ENCODE measurements around the gene IGSF3.

The IGSF3 gene

GRCh38 chr1:116686723-116687352 is 19.3 kb upstream of the IGSF3 start:
- no peak for DNase-seq

DNA sequence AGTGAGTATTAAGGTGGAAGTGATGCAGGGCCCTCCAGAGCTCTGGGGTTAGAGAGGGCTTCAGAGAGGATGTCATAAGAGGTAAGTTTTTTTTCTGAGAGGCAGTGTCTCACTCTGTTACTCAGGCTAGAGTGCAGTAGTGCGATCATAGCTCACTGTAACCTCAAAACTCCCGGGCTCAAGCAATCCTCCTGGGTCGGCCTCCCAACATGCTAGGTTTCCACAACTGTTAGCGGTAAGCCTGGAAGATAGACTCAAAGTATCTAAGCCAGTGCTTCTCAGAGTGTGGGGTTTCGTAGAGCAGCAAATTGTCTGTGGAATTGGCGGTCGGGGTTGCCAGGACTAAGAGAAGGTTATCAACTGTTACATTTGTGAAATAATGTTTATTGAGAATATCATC is 18.6 kb upstream of the IGSF3 start:
- DNase-seq, result no peak

GRCh38 chr1:116684575-116684974 is 17.0 kb upstream of the IGSF3 start:
- DNase-seq, result no peak

DNA sequence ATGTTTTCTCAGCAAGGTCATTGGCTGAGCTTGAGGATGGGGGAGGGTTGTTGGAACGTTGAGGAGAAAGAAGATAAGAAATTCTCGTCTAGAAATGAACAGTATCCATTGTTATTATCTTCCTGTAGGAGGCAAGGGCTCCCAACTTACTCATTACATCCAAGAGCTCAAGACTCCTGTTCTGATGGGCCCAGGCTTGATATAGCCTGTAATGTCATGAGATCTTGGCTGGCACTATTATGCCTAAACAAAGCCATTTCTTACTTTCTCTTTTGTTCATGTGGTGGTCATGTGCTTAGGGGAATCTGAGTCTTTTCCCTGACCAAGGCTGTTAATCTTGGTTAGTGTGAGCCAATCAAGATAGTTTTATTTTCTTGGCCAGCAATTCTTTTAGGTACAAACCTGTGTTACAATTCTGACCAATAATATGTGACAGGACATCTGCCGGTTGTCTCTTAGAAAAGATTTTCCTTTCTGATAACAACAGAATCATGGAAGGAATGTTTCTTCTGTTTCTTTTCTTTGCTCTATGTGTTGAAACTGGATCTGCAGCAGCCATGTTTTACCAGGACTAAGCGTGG is 15.2 kb upstream of the IGSF3 start:
- DNase-seq, result no peak

GRCh38 chr1:116681343-116681899 is 13.9 kb upstream of the IGSF3 start:
- DNase-seq, result no peak

GRCh38 chr1:116680752-116681151 is 13.2 kb upstream of the IGSF3 start:
- DNase-seq, result no peak

GRCh38 chr1:116679828-116680628 is 12.5 kb upstream of the IGSF3 start:
- DNase-seq, result no peak

- no peak for DNase-seq
These were observed 11.7 kb upstream of the IGSF3 start for GRCh38 chr1:116679091-116679827.

DNA sequence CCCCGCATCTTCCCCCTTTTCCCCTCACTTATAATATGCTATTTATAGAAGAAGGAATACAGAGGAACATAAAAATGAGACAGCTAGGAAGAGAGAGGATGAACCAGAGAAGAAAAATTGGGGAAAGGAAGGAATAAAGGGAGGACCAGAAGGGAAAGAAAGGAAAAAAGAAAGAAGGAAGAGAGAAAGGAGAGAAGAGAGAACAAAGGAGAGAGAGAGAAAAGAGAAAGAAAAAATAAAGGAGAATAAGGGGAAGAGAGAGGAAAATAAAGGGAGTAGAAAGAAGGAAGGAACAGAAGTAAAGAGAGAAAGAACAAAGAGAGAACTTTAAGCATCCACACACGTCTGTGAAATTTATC is 11.2 kb upstream of the IGSF3 start:
- DNase-seq, result no peak

DNA sequence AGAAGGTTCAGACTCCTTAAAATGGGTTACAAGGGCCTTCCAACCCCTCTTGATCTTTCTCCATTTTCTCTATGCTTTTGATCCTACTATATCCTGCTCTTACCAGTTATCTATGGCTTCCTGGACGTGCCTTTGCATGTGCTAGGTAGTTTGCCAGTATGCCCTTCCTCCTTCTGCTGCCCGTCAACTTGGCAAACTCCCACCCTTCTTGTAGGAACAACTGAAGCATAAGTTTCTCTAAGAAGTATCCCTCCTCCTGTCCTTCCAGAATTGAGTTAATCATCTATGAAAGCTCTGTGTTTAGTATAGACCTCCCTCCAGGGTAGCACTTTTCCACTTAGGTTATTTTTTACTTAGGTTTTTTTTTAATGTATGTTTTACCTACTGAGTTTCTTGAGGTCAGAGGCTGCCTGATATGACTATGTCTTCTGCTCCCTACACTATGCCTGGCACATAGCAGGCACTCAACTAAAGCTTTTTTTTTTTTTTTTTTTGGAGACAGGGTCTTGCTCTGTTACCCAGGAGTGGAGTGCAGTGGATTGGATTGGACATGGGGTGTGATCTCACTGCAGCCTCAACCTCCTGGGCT is 10.0 kb upstream of the IGSF3 start:
- DNase-seq, result no peak

GRCh38 chr1:116676291-116676690 is 8.8 kb upstream of the IGSF3 start:
- no peak for DNase-seq

- DNase-seq, result no peak
These were observed 7.2 kb upstream of the IGSF3 start for GRCh38 chr1:116674751-116675150.

- no peak for DNase-seq
These were observed 6.5 kb upstream of the IGSF3 start for GRCh38 chr1:116674011-116674531.

- DNase-seq, result no peak
These were observed 4.4 kb upstream of the IGSF3 start for GRCh38 chr1:116671912-116672311.

GRCh38 chr1:116671072-116671760 is 3.7 kb upstream of the IGSF3 start:
- no peak for DNase-seq

DNA sequence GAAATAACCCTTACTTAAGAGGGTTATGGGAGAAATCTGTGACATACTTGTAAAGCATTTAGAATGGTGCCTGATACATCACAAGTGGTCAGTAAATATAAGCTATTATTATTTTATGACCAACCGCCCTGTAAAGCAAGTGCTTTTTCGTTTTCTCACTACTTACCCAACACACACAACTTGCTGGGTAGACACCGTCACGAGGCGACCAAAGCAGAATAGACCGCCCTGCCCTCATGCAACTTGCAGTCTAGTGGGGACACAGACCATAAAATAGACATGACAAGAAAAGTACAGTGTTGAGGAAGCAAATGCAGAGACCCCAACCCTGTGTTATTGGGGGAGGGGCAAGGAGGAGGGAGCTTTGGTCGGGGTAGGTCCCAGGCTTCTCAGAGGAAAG is 744 bp upstream of the IGSF3 start:
- DNase-seq, result no peak

DNA sequence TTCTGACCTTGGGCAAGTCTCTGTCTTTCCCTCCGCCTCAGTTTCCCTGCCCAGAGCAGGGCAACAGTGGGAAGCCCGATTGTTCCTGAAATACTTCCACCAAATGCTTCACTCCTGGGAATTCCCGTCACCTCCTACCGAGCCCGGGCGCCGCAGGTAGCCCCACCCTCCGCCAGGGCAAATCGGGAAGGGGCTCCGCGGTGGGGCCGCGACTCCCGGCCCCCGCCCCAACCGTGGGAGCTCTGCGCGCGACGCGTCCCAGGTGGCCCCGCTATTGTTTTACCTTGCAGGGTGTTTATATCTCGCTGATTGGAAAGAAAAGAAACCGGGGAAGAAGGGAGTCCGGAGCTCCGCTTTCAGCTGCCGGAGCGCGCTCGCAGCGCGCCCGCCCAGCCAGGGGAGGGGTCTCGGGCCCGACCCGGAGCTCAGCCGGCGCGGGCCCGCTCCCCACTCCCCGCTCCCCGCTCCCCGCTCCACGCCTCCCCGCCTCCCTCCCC is 407 bp downstream of the IGSF3 start:
- peak in 1 of 51 donors; percentile 46 for DNase-seq

- peak in 2 of 51 donors; percentile 13 to 46 for DNase-seq
These were observed 1.1 kb downstream of the IGSF3 start for GRCh38 chr1:116666187-116667077.

DNA sequence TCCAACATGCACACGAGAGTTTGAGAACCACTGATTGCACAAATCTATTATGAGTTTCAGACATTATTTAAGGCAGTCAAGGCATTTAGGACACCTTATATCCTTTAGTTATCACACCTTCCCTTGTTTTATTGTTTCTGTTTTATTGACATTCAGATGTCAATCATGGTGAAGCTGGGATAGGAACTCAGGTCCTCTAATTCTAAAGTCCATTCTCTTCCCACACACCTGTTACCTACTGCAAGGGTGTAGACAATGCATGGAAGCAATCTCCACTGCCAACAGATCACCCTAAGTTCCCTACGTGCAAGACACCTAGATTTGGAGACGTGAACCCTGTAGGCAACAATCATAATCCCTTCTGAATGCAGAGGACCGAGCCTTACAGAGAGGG is 2.6 kb downstream of the IGSF3 start:
- no peak for DNase-seq
